Gastrocnemius medialis (tissue), 4 donors: ENCODE measurements around the gene TCEAL9. TPM values are rescaled to one million over a fixed set of nuclear protein-coding genes. Genes with fewer than 3 reads are reported as not detected.

Experiments used
- ATAC-seq, 2 donors: fragments of 150-250 bp; one replicate each; pipeline ENCODE4 v1.9.1; 2016
- DNase-seq, 2 donors: peaks; one replicate each; pipeline ENCODE4 v3.0.0-alpha.2; 2019
- H3K27ac ChIP-seq, 4 donors: fragments of 200-600 bp; sonication (generic); 1 replicate in 1 of 4; 2 replicates in 3 of 4; pipeline ENCODE4 v1.5.1; 2016 to 2018; ENCODE audit warnings: mild to moderate bottlenecking in 2 of 4, moderate library complexity in 1 of 4
- H3K27me3 ChIP-seq, 3 donors: fragments of 200-600 bp; sonication (generic) in 2 of 3; 1 replicate in 1 of 3; 2 replicates in 2 of 3; pipeline versions ENCODE4 v1.5.1 to v1.6.0; 2016 to 2019; ENCODE audit warnings: mild to moderate bottlenecking in 1 of 3, moderate library complexity in 1 of 3
- H3K36me3 ChIP-seq, 2 donors: fragments of 200-600 bp; sonication (generic) in 1 of 2; one replicate each; pipeline ENCODE4 v1.5.1; 2017 to 2018
- H3K4me1 ChIP-seq, 2 donors: fragments of 200-600 bp; sonication (generic) in 1 of 2; one replicate each; pipeline ENCODE4 v1.5.1; 2016 to 2017; ENCODE audit warnings: mild to moderate bottlenecking in 2 of 2
- H3K4me3 ChIP-seq, 4 donors: fragments of 200-600 bp; sonication (generic) in 3 of 4; 1 replicate in 1 of 4; 2 replicates in 3 of 4; pipeline ENCODE4 v1.5.1; 2016 to 2019; ENCODE audit warnings: mild to moderate bottlenecking in 2 of 4
- H3K9me3 ChIP-seq, 3 donors: fragments of 200-600 bp; sonication (generic) in 2 of 3; 1 replicate in 1 of 3; 2 replicates in 2 of 3; pipeline ENCODE4 v1.5.1; 2016 to 2019
- POLR2A ChIP-seq, 2 donors: fragments of 450-650 bp; IDR thresholded peaks; one replicate each; pipeline ENCODE4 v1.6.1; 2017; ENCODE audit warnings: antibody characterized with exemption in 2 of 2, mild to moderate bottlenecking in 2 of 2, moderate library complexity in 2 of 2
- in situ Hi-C, 4 donors: fragments of 200-750 bp; cut with MboI; loops; one replicate each; pipeline versions ENCODE4 v1.15.0 to v1.8.0; 2017; ENCODE audit warnings: low sequenced_read_pairs in 4 of 4
- intact Hi-C: fragments of 100-400 bp; cut with DNase I; formaldehyde crosslinking; loops from one replicate; pipeline ENCODE4 v1.15.1; 2023; ENCODE audit warnings: low total_unique reads
- total RNA-seq, 4 donors: library from RNA; depleted of rRNA; stranded (reverse); fragments of >200 nt; gene quantifications; one replicate each; pipeline versions ENCODE4 v1.1.0 to v1.2.3, GENCODE V29; 2016
- TF ChIP-seq, protein P1 (sequence below), 5 experiments: fragments of 450-650 bp in 3 of 5; fragments of 200-600 bp in 2 of 5; sonication (generic) in 2 of 5; IDR thresholded peaks in 4 of 5; conservative IDR thresholded peaks in 1 of 5; 1 replicate in 4 of 5; 2 replicates in 1 of 5; pipeline ENCODE4 v1.5.1; 2016 to 2019; ENCODE audit warnings: antibody characterized with exemption in 5 of 5, mild to moderate bottlenecking in 3 of 5, moderate library complexity in 3 of 5

TCEAL9 gene, protein sequence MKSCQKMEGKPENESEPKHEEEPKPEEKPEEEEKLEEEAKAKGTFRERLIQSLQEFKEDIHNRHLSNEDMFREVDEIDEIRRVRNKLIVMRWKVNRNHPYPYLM
- total RNA-seq, result 10 to 100 TPM in 1 of 4 donors, 1 to 10 TPM in 3; 2.0 to 10.4 (median 6.5) TPM

DNA sequence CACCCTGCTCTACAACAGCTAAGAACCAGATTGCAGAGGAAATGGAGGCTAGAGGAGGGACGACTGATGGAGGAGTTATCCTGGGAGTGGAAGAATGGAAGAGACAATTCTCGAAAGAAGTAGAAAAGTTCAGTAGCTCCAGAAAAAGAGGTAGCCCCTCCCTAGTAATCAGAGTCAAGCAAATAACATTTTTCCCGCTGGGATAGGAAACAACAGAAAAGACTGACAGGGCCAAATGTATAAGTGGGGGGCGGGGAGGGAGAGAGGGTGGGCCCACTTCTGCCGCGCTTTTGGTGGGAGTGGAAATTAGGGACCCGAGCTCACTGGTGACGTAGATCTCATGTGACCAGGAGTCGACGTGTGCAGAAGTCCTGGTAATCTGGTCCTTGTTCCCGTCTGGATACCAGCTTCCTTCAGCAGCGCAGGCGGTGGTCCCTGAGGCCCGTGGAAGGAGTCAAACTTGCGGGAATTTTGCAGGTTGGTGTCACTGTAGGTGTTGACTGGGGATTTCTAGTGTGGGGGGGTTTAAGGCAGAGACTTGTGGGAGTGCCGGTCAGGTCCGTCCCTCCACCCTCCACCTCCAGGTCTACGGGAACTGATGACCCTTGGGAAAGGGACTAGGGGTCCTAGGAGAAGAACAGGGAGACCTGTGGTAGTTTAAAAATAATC is at the start of gene TCEAL9:
TCEAL9 (plus strand) TSS at position 377 of the 669 bp plus-strand sequence. CDS start 1,179 bp downstream, outside the sequence.
- DNase-seq (peak in 1 of 2 donors; percentile 38), ATAC-seq (peak; percentile 84 to 93)
- Histone ChIP-seq H3K4me3 (peak within 1 kb of the TSS; percentile 45 to 68 (median 62)), H3K4me1 (no peaks in the 10 kb centered on the region), H3K27me3 (no peaks in the 10 kb centered on the region), H3K36me3 (no peaks in the 10 kb centered on the region), H3K27ac (peak within 1 kb of the TSS; percentile 69 to 80 (median 78)), H3K9me3 (no peaks in the 10 kb centered on the region)
- in situ Hi-C loops (no loop called here), intact Hi-C loops (loop anchor here (2.0 kb wide), 1 partner anchor 103 kb away; no protein-coding TSS in a partner anchor)
- TF ChIP-seq, protein P1, sequence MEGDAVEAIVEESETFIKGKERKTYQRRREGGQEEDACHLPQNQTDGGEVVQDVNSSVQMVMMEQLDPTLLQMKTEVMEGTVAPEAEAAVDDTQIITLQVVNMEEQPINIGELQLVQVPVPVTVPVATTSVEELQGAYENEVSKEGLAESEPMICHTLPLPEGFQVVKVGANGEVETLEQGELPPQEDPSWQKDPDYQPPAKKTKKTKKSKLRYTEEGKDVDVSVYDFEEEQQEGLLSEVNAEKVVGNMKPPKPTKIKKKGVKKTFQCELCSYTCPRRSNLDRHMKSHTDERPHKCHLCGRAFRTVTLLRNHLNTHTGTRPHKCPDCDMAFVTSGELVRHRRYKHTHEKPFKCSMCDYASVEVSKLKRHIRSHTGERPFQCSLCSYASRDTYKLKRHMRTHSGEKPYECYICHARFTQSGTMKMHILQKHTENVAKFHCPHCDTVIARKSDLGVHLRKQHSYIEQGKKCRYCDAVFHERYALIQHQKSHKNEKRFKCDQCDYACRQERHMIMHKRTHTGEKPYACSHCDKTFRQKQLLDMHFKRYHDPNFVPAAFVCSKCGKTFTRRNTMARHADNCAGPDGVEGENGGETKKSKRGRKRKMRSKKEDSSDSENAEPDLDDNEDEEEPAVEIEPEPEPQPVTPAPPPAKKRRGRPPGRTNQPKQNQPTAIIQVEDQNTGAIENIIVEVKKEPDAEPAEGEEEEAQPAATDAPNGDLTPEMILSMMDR (IDR thresholded peaks at IDR 0.05 in 4 of 5, conservative IDR thresholded peaks at IDR 0.05 in 1 of 5), result no peak
- TF ChIP-seq POLR2A (IDR thresholded peaks at IDR 0.05), result peak; percentile 50 to 63

DNA sequence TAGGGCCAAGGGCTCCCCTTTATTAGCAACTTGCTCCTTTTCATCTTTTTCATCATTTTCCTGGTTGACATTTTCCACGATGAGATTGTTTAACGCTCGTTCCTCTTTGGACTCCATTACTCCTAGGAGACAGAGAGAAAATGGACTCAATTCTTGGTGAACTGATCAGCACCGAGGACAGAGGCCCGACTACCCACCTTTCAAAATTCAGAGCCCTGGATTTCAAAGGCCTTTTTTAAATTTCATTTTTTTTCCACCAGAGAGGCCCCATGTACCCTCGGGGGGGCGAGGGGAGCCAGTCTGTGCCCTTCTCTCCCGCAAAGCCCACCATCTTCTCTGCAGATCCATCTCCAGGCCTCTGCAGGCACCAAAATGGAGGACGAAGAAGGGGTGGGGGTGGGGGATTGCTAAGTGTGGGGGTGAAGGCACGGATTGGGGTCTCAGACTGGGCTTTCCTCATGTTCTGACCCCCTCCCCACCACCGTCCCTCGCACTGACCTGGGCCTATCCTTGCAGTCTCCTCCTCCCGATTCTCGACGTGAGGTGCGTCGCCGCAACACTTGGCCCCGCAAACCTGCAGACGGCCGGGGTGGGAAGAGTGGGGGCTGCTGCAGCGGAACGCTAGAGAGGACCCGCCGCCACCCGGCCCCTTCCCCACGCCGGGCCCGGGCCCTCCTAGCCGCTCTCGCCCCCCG is 46.3 kb upstream of the TCEAL9 start:
- Histone ChIP-seq H3K4me3 (peak overlapping the region; percentile 37 to 51 (median 44)), H3K27me3 (peaks cover 0 to 24% (median 0%) of the 10 kb centered on the region in 3 donors), H3K36me3 (no peaks in the 10 kb centered on the region), H3K27ac (no peak overlapping the region), H3K9me3 (no peaks in the 10 kb centered on the region), H3K4me1 (no peaks in the 10 kb centered on the region)
- no peak for ATAC-seq
- intact Hi-C loops, result no loop called here
- TF ChIP-seq POLR2A (IDR thresholded peaks at IDR 0.05), result no peak
- TF ChIP-seq, protein P1 (IDR thresholded peaks at IDR 0.05 in 4 of 5, conservative IDR thresholded peaks at IDR 0.05 in 1 of 5), result no peak
- DNase-seq, result no peak
- in situ Hi-C loops, result no loop called here

DNA sequence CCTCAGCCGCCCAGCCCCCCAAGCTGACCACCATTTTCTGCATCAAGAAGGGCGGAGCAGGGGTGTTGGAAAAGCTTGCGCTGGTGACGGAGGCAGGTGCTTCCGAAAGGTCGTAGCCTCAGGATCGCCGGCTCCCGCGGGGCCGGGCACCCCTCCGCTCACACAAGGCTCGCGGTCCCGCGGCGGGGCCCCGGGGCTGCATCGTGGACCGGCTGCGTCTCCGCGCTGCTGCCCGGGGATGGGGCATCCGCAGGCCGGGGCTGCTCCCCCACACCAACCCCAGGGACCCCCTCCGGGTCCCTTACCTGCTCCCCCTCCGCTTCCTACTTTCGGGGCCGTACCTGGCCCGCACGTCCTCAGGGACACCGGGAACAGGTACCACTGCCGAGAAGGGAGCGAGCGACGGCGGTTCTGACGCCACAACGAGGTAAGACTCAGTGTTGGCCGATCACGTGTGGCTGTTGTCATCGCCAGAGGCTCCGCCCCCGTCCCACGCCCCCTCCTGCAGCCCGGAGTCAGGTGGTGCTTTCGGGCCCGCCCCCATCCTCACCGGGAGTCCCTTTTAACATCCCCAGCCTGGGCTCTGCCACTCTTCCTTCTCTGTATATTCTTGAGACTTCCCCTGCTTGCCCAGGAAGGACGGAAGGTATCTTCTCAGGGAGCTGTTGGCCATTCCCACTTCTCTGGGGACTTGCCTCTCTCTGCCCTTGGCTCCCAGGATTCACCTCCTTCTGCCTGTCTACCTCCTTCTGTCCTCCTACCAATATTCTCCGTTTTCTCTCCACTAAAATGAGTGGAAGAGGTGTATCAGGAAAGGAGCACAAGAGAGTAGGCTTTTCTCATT is 45.5 kb upstream of the TCEAL9 start, which contains the start of gene BEX2:
BEX2 (minus strand) TSS at position 436 of the 844 bp plus-strand sequence. CDS start 1,014 bp downstream, outside the sequence.
- Histone ChIP-seq H3K4me1 (no peaks in the 10 kb centered on the region), H3K36me3 (no peaks in the 10 kb centered on the region), H3K27ac (no peak within 1 kb of the TSS), H3K27me3 (peaks cover 0 to 21% (median 0%) of the 10 kb centered on the region in 3 donors), H3K4me3 (peak within 1 kb of the TSS; percentile 37 to 51 (median 44)), H3K9me3 (no peaks in the 10 kb centered on the region)
- intact Hi-C loops, result no loop called here
- in situ Hi-C loops, result no loop called here
- TF ChIP-seq, protein P1 (IDR thresholded peaks at IDR 0.05 in 4 of 5, conservative IDR thresholded peaks at IDR 0.05 in 1 of 5), result no peak
- no peak for TF ChIP-seq POLR2A (IDR thresholded peaks at IDR 0.05)
- ATAC-seq (peak in 1 of 2 donors; percentile 60), DNase-seq (peak; percentile 1 to 28)

DNA sequence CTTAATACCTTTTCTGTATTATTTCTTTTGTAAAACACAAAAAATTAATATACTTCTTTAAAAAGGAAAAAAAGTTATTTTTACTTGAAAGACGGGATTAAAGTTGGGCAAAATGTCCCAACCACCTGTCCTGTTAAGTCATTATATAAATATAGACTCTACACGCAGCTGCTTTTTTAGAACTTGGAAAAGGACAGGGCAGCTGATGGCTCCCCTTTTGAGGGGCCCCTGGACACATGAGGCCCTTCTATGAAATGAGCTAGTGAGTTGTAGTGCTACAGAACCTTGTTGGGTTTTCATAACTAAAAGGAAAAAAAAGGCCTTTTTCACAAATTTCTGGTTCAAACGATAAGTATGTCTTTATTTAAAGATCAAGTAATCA is 44.9 kb upstream of the TCEAL9 start:
- ATAC-seq (no peak), DNase-seq (no peak)
- H3K27me3 ChIP-seq, result peaks cover 0 to 20% (median 0%) of the 10 kb centered on the region in 3 donors
- peak overlapping the region in 3 of 4 donors; percentile 43 to 51 (median 44) for H3K4me3 ChIP-seq
- in situ Hi-C loops (no loop called here), intact Hi-C loops (no loop called here)
- no peak overlapping the region for H3K27ac ChIP-seq
- no peak for TF ChIP-seq POLR2A (IDR thresholded peaks at IDR 0.05)
- TF ChIP-seq, protein P1 (IDR thresholded peaks at IDR 0.05 in 4 of 5, conservative IDR thresholded peaks at IDR 0.05 in 1 of 5), result no peak
- no peaks in the 10 kb centered on the region for H3K9me3 ChIP-seq
- H3K36me3 ChIP-seq, result no peaks in the 10 kb centered on the region
- no peaks in the 10 kb centered on the region for H3K4me1 ChIP-seq
